ENCODE measurements around the gene SPX.

The SPX gene

DNA sequence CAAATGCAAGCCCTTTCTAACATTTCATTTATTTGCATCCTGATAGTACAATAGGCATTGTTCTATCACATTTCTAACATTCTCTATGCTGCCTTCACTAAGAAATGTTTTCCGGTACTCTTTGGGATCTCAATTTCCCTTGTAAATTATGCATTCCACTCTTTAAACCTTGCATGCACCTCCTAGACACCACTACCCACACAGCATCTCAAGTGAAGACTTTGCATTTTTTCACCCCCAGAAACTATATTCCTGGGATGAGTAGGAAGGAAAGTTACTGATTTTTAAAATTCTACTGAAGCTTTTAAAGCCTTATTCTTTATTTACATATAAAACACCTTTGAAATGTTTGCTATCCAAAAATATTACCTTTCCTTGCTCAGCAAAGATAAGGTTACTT lies 51.4 kb downstream of the SPX start:
- no peak for ATAC-seq
- no peak for TF ChIP-seq ZNF70 (CRISPR knock-in tag; IDR thresholded peaks at IDR 0.05)
- TF ChIP-seq, protein P1, sequence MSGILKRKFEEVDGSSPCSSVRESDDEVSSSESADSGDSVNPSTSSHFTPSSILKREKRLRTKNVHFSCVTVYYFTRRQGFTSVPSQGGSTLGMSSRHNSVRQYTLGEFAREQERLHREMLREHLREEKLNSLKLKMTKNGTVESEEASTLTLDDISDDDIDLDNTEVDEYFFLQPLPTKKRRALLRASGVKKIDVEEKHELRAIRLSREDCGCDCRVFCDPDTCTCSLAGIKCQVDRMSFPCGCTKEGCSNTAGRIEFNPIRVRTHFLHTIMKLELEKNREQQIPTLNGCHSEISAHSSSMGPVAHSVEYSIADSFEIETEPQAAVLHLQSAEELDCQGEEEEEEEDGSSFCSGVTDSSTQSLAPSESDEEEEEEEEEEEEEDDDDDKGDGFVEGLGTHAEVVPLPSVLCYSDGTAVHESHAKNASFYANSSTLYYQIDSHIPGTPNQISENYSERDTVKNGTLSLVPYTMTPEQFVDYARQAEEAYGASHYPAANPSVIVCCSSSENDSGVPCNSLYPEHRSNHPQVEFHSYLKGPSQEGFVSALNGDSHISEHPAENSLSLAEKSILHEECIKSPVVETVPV (CRISPR knock-in tag; IDR thresholded peaks at IDR 0.05), result no peak
- no peak for TF ChIP-seq ARNTL (CRISPR knock-in tag; IDR thresholded peaks at IDR 0.05; ENCODE audit: borderline replicate concordance, low read depth)
- no peak for TF ChIP-seq TOX (CRISPR knock-in tag; IDR thresholded peaks at IDR 0.05; ENCODE audit: borderline replicate concordance)
- TF ChIP-seq ZNF565 (CRISPR knock-in tag; conservative IDR thresholded peaks at IDR 0.05; ENCODE audit: low read depth), result no peak
- TF ChIP-seq ESRRG (CRISPR knock-in tag; IDR thresholded peaks at IDR 0.05), result no peak
- TF ChIP-seq, protein P2, sequence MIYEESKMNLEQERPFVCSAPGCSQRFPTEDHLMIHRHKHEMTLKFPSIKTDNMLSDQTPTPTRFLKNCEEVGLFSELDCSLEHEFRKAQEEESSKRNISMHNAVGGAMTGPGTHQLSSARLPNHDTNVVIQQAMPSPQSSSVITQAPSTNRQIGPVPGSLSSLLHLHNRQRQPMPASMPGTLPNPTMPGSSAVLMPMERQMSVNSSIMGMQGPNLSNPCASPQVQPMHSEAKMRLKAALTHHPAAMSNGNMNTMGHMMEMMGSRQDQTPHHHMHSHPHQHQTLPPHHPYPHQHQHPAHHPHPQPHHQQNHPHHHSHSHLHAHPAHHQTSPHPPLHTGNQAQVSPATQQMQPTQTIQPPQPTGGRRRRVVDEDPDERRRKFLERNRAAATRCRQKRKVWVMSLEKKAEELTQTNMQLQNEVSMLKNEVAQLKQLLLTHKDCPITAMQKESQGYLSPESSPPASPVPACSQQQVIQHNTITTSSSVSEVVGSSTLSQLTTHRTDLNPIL (CRISPR knock-in tag; IDR thresholded peaks at IDR 0.05; ENCODE audit: low read depth), result no peak
- TF ChIP-seq SNAI2 (CRISPR knock-in tag; IDR thresholded peaks at IDR 0.05), result no peak
- no peak for TF ChIP-seq BACH2 (CRISPR knock-in tag; IDR thresholded peaks at IDR 0.05; ENCODE audit: borderline replicate concordance)
- TF ChIP-seq, protein P3, sequence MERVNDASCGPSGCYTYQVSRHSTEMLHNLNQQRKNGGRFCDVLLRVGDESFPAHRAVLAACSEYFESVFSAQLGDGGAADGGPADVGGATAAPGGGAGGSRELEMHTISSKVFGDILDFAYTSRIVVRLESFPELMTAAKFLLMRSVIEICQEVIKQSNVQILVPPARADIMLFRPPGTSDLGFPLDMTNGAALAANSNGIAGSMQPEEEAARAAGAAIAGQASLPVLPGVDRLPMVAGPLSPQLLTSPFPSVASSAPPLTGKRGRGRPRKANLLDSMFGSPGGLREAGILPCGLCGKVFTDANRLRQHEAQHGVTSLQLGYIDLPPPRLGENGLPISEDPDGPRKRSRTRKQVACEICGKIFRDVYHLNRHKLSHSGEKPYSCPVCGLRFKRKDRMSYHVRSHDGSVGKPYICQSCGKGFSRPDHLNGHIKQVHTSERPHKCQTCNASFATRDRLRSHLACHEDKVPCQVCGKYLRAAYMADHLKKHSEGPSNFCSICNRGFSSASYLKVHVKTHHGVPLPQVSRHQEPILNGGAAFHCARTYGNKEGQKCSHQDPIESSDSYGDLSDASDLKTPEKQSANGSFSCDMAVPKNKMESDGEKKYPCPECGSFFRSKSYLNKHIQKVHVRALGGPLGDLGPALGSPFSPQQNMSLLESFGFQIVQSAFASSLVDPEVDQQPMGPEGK (CRISPR knock-in tag; IDR thresholded peaks at IDR 0.05; ENCODE audit: borderline replicate concordance), result no peak
- no peak for TF ChIP-seq OSR1 (CRISPR knock-in tag; IDR thresholded peaks at IDR 0.05)
- TF ChIP-seq RARB (CRISPR knock-in tag; IDR thresholded peaks at IDR 0.05), result no peak
- TF ChIP-seq ZNF8 (CRISPR knock-in tag; IDR thresholded peaks at IDR 0.05), result no peak
- TF ChIP-seq PPARA (CRISPR knock-in tag; IDR thresholded peaks at IDR 0.05; ENCODE audit: borderline replicate concordance), result no peak
- no peak for TF ChIP-seq GLIS3 (CRISPR knock-in tag; IDR thresholded peaks at IDR 0.05)
- TF ChIP-seq, protein P4, sequence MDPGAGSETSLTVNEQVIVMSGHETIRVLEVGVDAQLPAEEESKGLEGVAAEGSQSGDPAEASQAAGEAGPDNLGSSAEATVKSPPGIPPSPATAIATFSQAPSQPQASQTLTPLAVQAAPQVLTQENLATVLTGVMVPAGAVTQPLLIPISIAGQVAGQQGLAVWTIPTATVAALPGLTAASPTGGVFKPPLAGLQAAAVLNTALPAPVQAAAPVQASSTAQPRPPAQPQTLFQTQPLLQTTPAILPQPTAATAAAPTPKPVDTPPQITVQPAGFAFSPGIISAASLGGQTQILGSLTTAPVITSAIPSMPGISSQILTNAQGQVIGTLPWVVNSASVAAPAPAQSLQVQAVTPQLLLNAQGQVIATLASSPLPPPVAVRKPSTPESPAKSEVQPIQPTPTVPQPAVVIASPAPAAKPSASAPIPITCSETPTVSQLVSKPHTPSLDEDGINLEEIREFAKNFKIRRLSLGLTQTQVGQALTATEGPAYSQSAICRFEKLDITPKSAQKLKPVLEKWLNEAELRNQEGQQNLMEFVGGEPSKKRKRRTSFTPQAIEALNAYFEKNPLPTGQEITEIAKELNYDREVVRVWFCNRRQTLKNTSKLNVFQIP (CRISPR knock-in tag; IDR thresholded peaks at IDR 0.05; ENCODE audit: borderline replicate concordance, low read depth), result no peak

DNA sequence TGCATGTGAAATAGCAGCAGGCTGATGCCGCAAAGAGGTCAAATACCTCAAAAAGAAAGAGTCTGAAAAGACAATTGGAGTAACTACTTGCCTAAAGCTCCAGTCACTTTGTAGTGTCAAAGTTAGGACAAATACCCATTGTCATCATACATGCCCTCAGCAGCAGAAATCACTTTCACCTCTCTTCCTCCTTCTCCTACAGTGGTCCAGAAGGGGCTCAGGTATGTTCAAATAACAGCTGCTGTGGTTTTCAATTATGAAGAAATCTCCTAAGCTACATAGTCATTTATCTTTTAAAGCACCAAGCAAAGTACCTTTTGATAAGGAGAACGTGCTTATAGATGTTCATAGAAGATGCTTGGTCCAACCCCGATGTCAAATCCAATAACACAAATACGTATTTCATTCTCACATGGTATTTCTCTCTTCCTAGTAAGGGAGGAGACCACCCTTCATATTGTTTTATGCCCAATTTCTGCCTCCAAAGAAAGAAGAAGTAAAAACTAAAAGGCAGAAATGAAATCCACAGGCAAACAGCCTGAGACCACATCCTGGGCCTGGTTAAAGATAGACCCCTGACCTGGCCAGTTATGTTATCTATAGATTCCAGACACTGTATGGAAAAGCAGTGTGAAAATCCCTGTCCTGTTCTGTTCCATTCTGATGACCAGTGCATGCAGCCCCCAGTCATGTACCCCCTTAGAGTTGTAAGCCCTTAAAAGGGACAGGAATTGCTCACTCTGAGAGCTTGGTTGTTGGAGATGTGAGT lies 54.8 kb downstream of the SPX start:
- TF ChIP-seq ISL1 (CRISPR knock-in tag; IDR thresholded peaks at IDR 0.05) (no peak), ESRRG (CRISPR knock-in tag; IDR thresholded peaks at IDR 0.05) (no peak), PPARA (CRISPR knock-in tag; IDR thresholded peaks at IDR 0.05; ENCODE audit: borderline replicate concordance) (no peak), ZNF565 (CRISPR knock-in tag; conservative IDR thresholded peaks at IDR 0.05; ENCODE audit: low read depth) (no peak), ARNTL (CRISPR knock-in tag; IDR thresholded peaks at IDR 0.05; ENCODE audit: borderline replicate concordance, low read depth) (no peak), BACH2 (CRISPR knock-in tag; IDR thresholded peaks at IDR 0.05; ENCODE audit: borderline replicate concordance) (no peak), TCF4 (CRISPR knock-in tag; IDR thresholded peaks at IDR 0.05; ENCODE audit: borderline replicate concordance) (no peak)
- TF ChIP-seq, protein P2 (CRISPR knock-in tag; IDR thresholded peaks at IDR 0.05; ENCODE audit: low read depth), result no peak
- no peak for ATAC-seq

Data from SK-N-SH treated with all-trans-retinoic acid at 6 μM for 48 hours (cell line).